IPS-18c (cell line): ENCODE results near the gene MFNG.

ENCODE experiments used
- H3K4me3 ChIP-seq: 2 replicates; pipeline ENCODE4 v1.7.0; 2013; ENCODE audit warnings: low read depth, mild to moderate bottlenecking, low read length, moderate library complexity; ENCODE audit not compliant: insufficient read depth
- H3K9me3 ChIP-seq: one replicate; pipeline ENCODE4 v1.6.1; 2013; ENCODE audit warnings: mild to moderate bottlenecking, low read length, moderate library complexity; ENCODE audit not compliant: control insufficient read depth, insufficient read depth

MFNG gene

GRCh38 chr22:37425800-37426705 lies 60.1 kb downstream of the MFNG start:
- peaks cover 4% of the 10 kb centered on the region for H3K9me3 ChIP-seq
- 0 out of 2 replicates have a peak overlapping the region, but pooled peaks have one; percentile 28 for H3K4me3 ChIP-seq

DNA sequence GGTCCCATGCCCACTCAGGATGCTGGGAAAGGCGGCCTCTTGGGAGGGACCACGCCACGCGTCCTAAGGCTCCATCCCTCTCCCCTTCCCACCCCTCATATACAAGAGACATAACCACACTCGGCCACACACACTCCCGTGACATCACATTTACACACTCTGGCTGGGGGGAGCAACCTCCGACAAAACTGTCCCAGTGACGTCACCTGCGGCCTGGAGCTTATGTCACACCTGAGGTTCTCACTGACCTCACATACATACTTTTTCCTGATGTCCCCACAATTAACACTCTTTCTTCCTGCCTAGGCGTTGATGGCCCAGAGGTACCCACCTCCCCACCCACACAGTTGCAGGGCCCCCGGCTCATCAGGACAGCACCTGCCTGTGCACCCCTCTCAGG lies 60.8 kb downstream of the MFNG start:
- H3K4me3 ChIP-seq, result no peak overlapping the region
- peaks cover 4% of the 10 kb centered on the region for H3K9me3 ChIP-seq

DNA sequence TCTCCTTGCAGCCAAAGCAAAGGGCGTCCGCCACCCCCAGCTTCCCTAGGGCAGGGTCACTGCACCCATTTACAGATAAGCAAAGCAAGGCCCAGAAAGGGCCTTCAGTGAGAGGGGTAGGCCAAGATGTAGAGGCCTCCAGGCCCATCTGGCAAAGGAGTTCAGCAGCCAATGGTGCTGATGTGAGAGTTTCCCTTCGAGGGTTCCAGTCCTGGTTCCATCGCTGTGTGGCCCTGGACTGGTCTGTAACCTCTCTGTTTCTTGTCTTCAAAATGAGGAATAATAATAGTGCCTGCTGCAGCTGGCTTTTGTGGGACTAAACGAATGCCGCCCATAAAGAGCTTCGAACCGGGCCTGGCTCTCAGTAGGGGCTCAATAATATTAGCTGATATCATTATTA lies 62.9 kb downstream of the MFNG start:
- Histone ChIP-seq H3K4me3 (no peak overlapping the region), H3K9me3 (peaks cover 4% of the 10 kb centered on the region)

DNA sequence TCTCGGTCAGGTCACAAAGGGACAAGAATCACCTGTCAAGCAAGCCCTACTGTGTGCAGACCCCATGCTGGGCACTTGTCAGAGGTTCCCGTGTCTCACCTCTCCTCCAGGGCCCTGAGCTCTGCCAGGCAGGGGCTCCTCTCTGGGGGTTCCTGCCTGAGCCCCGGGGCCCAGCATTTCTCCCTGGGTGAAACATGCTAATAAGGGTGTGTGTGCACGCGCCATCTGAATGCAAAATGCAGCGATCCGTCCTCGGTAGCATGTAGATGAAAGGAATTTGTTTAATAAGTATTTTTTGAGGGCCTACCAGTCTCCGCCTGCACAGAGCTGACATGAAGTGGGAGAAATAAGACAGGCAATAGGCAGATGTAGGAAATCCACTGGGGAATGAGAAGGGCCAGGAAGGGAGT lies 64.7 kb downstream of the MFNG start:
- Histone ChIP-seq H3K4me3 (no peak overlapping the region), H3K9me3 (no peaks in the 10 kb centered on the region)

- no peaks in the 10 kb centered on the region for H3K9me3 ChIP-seq
- H3K4me3 ChIP-seq, result peak overlapping the region; percentile 51; the same call in 1 of the 2 replicates
Observed at GRCh38 chr22:37420686-37421467, 65.3 kb downstream of the MFNG start.

GRCh38 chr22:37419969-37420685 lies 66.1 kb downstream of the MFNG start:
- Histone ChIP-seq H3K9me3 (no peaks in the 10 kb centered on the region), H3K4me3 (peak overlapping the region; percentile 51; the same call in 1 of the 2 replicates)

DNA sequence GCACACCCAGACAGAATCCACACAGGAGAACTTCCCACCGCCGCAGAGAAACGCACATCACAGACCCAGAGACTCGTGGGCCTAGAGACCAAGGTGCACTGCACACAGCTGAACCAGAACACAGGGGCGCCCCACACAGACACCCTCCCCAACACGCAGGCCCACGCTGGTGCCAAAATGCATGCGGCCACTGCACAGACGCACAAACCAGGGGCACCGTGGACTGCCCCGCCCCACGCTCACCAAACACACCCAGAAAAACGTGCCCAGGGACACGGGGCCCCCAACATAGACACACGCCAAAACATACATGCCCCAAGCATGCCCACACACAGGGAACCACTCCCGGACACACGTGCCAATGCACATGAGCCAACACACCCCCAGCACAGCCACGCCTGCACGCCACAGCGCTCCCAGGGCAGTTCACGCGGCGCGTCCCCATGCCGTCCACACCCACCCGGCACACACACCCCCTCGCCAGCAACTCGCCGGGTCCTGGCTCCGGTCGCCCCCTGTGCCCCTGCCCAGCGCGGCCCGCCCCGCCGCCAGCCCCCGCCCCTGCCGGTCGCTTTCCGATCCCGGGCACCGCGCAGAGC lies 66.7 kb downstream of the MFNG start:
- Histone ChIP-seq H3K9me3 (no peaks in the 10 kb centered on the region), H3K4me3 (peak overlapping the region; percentile 51; the same call in 1 of the 2 replicates)
